SU-DHL-6 (cell line): ENCODE results near the gene ARV1.

Experiments used
- H2AFZ ChIP-seq: fragments of 200-600 bp; sonication (generic); 2 replicates; pipeline ENCODE4 v1.6.1; 2014; ENCODE audit warnings: low read depth, mild to moderate bottlenecking, moderate library complexity, mixed read lengths, antibody characterized with exemption, low read length; ENCODE audit not compliant: severe bottlenecking
- H3F3A ChIP-seq: fragments of 200-600 bp; shearing (Covaris generic); 2 replicates; pipeline ENCODE4 v1.6.0; 2016; ENCODE audit warnings: antibody characterized with exemption, mild to moderate bottlenecking; ENCODE audit not compliant: insufficient read depth
- H3K27ac ChIP-seq: fragments of 200-600 bp; sonication (generic); 2 replicates; pipeline ENCODE4 v1.5.1; 2016; ENCODE audit warnings: low read depth, mild to moderate bottlenecking, low read length, moderate library complexity, mixed read lengths
- H3K27me3 ChIP-seq: fragments of 200-600 bp; sonication (generic), shearing (Covaris generic); 2 replicates; pipeline ENCODE4 v1.6.0; 2014; ENCODE audit warnings: mild to moderate bottlenecking, low read length
- H3K36me3 ChIP-seq: fragments of 200-600 bp; sonication (generic); 2 replicates; pipeline ENCODE4 v1.6.1; 2014; ENCODE audit warnings: mild to moderate bottlenecking, low read length, mixed read lengths
- H3K4me2 ChIP-seq: fragments of 300-600, 200-600 bp; shearing (Covaris generic), sonication (generic); 2 replicates; pipeline ENCODE4 v1.6.0; 2014; ENCODE audit warnings: low read length, low read depth, mild to moderate bottlenecking; ENCODE audit not compliant: poor library complexity, severe bottlenecking
- H3K4me3 ChIP-seq: fragments of 200-600 bp; sonication (generic); 2 replicates; pipeline ENCODE4 v1.5.1; 2014; ENCODE audit warnings: antibody characterized with exemption, low read length, mild to moderate bottlenecking, mixed read lengths; ENCODE audit not compliant: insufficient read depth, poor library complexity, severe bottlenecking
- H3K79me2 ChIP-seq: fragments of 200-600 bp; sonication (generic); 2 replicates; pipeline ENCODE4 v1.6.1; 2014; ENCODE audit warnings: mild to moderate bottlenecking, low read length, moderate library complexity; ENCODE audit not compliant: insufficient read depth
- H3K9ac ChIP-seq: fragments of 200-600 bp; sonication (generic); 2 replicates; pipeline ENCODE4 v1.7.0; 2014; ENCODE audit warnings: mild to moderate bottlenecking, low read length
- H3K9me2 ChIP-seq: fragments of 200-600 bp; sonication (generic); replicated peaks from 2 replicates; pipeline ENCODE4 v1.6.1; 2014; ENCODE audit warnings: low read length; ENCODE audit not compliant: insufficient read depth
- H3K9me3 ChIP-seq: fragments of 200-600 bp; sonication (generic); 2 replicates; pipeline ENCODE4 v1.6.1; 2014; ENCODE audit warnings: low read length, mixed read lengths; ENCODE audit not compliant: insufficient read depth
- H4K20me1 ChIP-seq: fragments of 200-600 bp; sonication (generic); 2 replicates; pipeline ENCODE4 v1.6.1; 2014; ENCODE audit warnings: low read depth, mild to moderate bottlenecking, antibody characterized with exemption, low read length, moderate library complexity, mixed read lengths
- EZH2phosphoT487 ChIP-seq: fragments of 200-600 bp; sonication (generic), shearing (Covaris generic); conservative IDR thresholded peaks from 2 replicates; pipeline ENCODE4 v1.6.1; 2018; ENCODE audit warnings: mild to moderate bottlenecking, antibody characterized with exemption, low read length, moderate library complexity, mixed read lengths
- TF ChIP-seq, protein P1 (sequence below): fragments of 200-600 bp; sonication (generic); IDR thresholded peaks from one replicate; pipeline ENCODE4 v1.5.1; 2017; ENCODE audit warnings: antibody characterized with exemption, mild to moderate bottlenecking, low read length, moderate library complexity; ENCODE audit not compliant: insufficient read depth, poor library complexity, severe bottlenecking

Gene ARV1

DNA sequence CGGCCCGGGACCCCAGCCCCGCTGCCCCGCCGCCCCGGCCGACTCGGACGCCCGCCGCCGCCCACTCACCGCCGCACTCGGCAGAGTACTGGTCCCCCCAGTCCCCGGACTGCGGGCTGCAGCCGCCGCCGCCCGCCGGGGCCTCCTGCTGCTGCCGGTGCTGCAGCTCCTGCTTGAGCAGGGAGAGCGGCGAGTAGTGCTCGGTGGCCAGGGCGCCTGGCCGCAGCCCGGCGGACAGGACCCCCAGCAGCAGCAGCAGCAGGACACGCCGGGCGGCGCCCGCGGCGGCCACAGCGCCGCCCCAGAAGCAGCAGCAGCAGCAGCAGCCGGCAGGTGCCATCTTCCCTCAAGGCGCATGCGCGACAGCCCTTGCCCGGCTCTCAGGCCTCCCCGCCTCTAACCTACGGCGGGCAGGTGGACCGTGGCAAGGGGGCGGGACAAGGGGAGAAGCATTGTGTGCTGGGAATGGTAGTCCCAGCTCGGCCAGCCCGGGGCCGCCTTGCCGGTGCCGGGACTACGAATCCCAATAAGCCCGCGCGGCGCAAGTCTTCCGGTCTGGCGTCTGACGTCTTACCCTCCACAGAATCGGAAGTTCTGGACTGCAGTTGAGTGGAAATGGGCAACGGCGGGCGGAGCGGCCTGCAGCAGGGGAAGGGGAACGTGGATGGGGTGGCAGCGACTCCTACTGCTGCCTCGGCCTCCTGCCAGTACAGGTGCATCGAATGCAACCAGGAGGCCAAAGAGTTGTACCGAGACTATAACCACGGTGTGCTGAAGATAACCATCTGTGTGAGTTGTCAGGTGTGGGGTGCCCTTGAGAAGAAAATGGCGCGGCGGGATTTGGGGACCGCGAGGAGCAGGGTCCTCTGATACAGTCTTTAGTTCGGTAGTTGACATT lies at the start of gene ARV1, which contains the start of gene TTC13:
TSS of gene ARV1 (plus strand) at position 604 of the 898 bp plus-strand sequence. CDS start at position 616, 12 bp downstream.
TSS of gene TTC13 (minus strand) at position 371 of the 898 bp plus-strand sequence. CDS start at position 340, 31 bp downstream.
- no peak for TF ChIP-seq EZH2phosphoT487
- TF ChIP-seq, protein P1, sequence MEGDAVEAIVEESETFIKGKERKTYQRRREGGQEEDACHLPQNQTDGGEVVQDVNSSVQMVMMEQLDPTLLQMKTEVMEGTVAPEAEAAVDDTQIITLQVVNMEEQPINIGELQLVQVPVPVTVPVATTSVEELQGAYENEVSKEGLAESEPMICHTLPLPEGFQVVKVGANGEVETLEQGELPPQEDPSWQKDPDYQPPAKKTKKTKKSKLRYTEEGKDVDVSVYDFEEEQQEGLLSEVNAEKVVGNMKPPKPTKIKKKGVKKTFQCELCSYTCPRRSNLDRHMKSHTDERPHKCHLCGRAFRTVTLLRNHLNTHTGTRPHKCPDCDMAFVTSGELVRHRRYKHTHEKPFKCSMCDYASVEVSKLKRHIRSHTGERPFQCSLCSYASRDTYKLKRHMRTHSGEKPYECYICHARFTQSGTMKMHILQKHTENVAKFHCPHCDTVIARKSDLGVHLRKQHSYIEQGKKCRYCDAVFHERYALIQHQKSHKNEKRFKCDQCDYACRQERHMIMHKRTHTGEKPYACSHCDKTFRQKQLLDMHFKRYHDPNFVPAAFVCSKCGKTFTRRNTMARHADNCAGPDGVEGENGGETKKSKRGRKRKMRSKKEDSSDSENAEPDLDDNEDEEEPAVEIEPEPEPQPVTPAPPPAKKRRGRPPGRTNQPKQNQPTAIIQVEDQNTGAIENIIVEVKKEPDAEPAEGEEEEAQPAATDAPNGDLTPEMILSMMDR, result peak; percentile 42
- H3K27ac ChIP-seq, result peak within 1 kb of the TSS; percentile 77
- no peaks in the 10 kb centered on the region; the same call in 1 of the 2 replicates for H3F3A ChIP-seq
- H3K27me3 ChIP-seq, result no peaks in the 10 kb centered on the region
- peak within 1 kb of the TSS; percentile 94 for H3K4me3 ChIP-seq
- H3K79me2 ChIP-seq, result peaks cover 79% of the 10 kb centered on the region
- peak within 1 kb of the TSS; percentile 83 for H2AFZ ChIP-seq
- 0 out of 2 replicates have a peak, but pooled peaks cover 2% of the 10 kb centered on the region for H4K20me1 ChIP-seq
- no peaks in the 10 kb centered on the region for H3K36me3 ChIP-seq
- peak within 1 kb of the TSS; percentile 81 for H3K9ac ChIP-seq
- no peaks in the 10 kb centered on the region for H3K9me3 ChIP-seq
- peak within 1 kb of the TSS; percentile 90 for H3K4me2 ChIP-seq
- H3K9me2 ChIP-seq, result no peaks in the 10 kb centered on the region

DNA sequence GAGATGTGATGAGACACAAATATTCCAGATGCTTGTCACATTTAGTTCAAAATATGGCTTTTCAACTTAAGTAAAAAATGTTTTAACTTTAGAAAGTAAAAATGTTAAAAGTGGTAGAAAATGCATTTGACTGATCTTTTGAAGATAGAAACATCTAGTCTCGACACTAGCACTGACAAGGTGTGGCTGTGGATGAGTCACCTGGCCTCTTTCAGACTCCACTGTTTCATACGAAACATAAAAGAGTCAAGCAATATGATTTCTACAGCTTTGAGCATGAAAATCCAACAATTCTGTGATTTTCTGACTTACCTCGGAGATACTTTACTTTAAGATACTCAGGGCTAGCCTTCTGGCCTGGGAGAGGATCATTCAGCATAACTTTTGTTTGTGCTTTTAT lies 47.9 kb upstream of the ARV1 start:
- Histone ChIP-seq H3K9me3 (no peaks in the 10 kb centered on the region), H3K79me2 (no peaks in the 10 kb centered on the region), H3K36me3 (peaks cover 24% of the 10 kb centered on the region)

DNA sequence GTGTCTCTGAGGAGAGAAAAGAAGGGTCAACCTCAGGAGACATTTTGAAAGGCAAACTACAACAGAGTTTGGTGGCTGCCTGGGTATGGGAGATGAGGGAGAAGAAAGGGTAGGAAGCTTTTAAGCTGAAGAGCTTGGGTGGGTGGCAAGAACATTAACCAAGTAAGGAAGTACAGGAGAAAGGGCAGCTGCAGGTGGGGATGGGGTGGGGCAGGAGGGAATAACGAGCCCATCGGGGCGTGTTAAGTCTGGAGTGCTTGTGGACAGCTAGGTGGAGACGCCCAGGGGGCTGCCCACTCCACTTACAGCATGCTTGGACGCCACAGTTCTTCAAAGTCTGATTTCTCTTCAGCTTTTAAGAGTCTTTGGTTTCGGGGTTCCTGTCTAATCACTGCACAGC lies 43.0 kb upstream of the ARV1 start:
- Histone ChIP-seq H3F3A (no peaks in the 10 kb centered on the region), H3K4me2 (no peak overlapping the region), H3K9ac (no peak overlapping the region), H3K4me3 (no peak overlapping the region), H3K27me3 (no peaks in the 10 kb centered on the region), H3K79me2 (no peaks in the 10 kb centered on the region), H2AFZ (no peak overlapping the region), H3K9me3 (no peaks in the 10 kb centered on the region), H3K27ac (no peak overlapping the region), H3K9me2 (no peaks in the 10 kb centered on the region), H4K20me1 (no peaks in the 10 kb centered on the region), H3K36me3 (peaks cover 3% of the 10 kb centered on the region; the same call in 1 of the 2 replicates)
- no peak for TF ChIP-seq EZH2phosphoT487
- TF ChIP-seq, protein P1, result no peak

More for the DNA sequence above, 47.9 kb upstream of the ARV1 start:
- Histone ChIP-seq H3K27me3 (no peaks in the 10 kb centered on the region), H3F3A (no peaks in the 10 kb centered on the region), H3K9ac (no peak overlapping the region), H3K4me2 (no peak overlapping the region), H3K27ac (no peak overlapping the region), H3K9me2 (no peaks in the 10 kb centered on the region), H2AFZ (no peak overlapping the region), H3K4me3 (no peak overlapping the region), H4K20me1 (no peaks in the 10 kb centered on the region)
- TF ChIP-seq, protein P1, result no peak
- TF ChIP-seq EZH2phosphoT487, result no peak
